ENCODE measurements around the gene MACF1. TPM values are rescaled to one million over a fixed set of nuclear protein-coding genes. Genes with fewer than 3 reads are reported as not detected.

MACF1 gene
- total RNA-seq, 1 donor from 2014 or later, result 316 TPM

DNA sequence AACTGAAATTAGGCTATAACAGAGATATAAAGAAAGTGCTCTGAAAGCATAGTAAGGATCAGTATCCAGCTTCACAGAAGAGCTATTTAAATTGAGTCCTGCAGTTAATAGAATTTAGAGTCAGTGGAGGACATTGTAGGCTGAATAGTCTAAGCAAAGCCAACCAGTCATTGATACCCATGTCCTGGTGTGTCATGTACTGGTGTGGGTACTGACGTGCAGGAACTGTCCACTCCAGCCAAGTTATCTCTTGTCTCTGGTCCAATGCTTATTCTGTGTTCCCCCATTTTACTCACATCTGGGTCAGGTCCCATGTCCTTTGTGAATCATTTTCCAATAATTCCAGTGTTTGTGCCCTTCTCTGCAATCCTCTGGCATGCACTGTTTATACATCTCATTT, 90.0 kb downstream of the MACF1 start:
- DNase-seq (ENCODE audit: low read depth in 2 of 2), result peak in 1 of 2 donors; percentile 21

DNA sequence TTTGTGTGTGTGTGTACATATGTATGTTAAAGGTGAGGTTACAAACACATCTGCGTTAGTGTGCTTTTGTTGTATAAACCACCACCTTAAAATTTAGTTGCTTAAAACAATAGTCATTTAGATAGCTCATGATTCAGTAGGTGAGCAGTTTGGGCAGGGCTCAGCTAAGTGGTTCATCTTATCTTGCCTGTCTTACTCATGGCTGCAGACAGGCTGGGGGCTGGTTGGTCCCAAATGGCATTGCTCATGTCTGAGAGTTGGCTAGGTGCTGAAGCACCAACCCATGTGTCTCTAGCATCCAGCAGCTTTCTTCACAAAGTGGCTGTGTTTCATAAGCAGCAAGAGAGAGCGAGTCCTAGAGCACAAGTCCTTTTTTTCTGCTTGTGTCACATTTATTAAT, 91.4 kb downstream of the MACF1 start:
- no peak for DNase-seq (ENCODE audit: low read depth in 2 of 2)

DNA sequence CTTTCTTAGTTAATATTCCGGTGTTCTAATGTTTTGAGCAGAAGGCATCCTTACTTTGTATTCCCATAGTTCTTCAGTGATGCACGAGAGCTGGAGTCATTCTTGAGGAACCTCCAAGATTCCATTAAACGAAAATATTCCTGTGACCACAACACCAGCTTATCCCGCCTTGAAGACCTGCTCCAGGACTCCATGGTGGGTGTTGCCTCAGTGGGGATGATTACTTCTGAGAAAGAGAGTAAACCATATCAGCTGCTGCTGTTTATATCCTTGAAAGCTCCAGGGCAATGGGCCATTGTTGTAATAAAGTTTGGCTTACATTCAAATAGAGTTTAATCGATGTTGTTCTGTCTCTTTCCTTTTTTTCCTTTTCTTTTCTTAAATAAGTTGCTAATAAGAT, 93.1 kb downstream of the MACF1 start:
- no peak for DNase-seq (ENCODE audit: low read depth in 2 of 2)

- no peak for DNase-seq (ENCODE audit: low read depth in 2 of 2)
These were observed 97.1 kb downstream of the MACF1 start for GRCh38 chr1:39301606-39302005.

GRCh38 chr1:39305555-39305954, 101.1 kb downstream of the MACF1 start:
- DNase-seq (ENCODE audit: low read depth in 2 of 2), result no peak

DNA sequence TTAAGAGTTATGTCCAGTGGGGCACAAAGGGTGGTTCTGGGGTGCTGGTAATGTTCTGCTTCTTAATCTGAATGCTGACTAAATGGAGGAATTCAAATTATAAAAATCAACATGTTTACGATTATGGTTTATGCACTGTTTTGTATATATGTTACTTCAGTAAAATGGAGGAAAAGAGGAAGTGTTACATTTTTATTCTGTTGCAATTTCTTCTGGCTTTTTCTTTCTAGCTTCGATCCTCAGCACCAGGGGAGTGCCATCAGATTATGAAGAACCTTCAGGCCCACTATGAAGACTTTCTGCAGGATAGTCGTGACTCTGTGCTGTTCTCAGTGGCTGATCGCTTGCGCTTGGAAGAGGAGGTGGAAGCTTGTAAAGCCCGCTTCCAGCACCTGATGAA, 105.5 kb downstream of the MACF1 start:
- no peak for DNase-seq (ENCODE audit: low read depth in 2 of 2)

GRCh38 chr1:39310691-39311090, 106.2 kb downstream of the MACF1 start:
- no peak for DNase-seq (ENCODE audit: low read depth in 2 of 2)

- peak in 1 of 2 donors; percentile 13 for DNase-seq (ENCODE audit: low read depth in 2 of 2)
These were observed 112.6 kb downstream of the MACF1 start for GRCh38 chr1:39317111-39317510.

GRCh38 chr1:39317910-39318633, 113.6 kb downstream of the MACF1 start:
- DNase-seq (ENCODE audit: low read depth in 2 of 2), result peak; percentile 84 to 95

DNA sequence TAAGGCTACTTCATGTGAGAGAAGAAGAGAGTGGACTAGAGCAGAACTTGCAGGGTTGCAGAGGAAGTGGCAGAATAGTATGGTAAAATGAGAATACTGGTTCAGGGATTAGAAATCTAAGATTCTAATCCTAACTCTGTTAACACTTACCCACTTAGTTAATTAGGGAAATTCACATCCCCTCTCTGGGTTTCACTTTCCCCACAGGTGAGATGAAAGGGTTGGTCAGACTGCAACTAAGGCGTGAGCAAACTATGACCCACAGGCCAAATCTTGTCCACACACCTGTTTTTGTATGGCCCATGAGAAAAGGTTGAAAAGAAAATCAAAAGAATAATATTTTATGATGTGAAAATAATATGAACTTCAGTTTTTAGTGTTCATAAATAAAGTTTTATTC, 117.5 kb downstream of the MACF1 start:
- DNase-seq (ENCODE audit: low read depth in 2 of 2), result no peak

DNA sequence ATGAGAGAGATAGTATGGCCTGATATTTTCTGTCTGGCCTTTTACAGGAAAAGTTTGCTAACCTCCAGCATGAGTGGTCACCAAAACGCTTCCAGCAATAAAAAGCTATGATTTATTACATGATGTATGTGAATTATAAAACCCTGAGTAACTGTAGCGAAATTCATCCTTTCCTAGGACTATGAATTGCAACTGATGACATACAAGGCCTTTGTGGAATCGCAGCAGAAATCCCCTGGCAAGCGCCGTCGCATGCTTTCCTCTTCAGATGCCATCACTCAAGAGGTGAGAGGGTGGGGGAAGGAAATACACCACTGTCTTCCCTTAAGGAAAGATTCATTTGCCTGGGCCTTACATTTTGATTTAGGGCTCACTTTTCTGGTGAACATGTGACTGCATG, 117.9 kb downstream of the MACF1 start:
- DNase-seq (ENCODE audit: low read depth in 2 of 2), result no peak

- no peak for DNase-seq (ENCODE audit: low read depth in 2 of 2)
These were observed 120.4 kb downstream of the MACF1 start for GRCh38 chr1:39324888-39325287.

DNA sequence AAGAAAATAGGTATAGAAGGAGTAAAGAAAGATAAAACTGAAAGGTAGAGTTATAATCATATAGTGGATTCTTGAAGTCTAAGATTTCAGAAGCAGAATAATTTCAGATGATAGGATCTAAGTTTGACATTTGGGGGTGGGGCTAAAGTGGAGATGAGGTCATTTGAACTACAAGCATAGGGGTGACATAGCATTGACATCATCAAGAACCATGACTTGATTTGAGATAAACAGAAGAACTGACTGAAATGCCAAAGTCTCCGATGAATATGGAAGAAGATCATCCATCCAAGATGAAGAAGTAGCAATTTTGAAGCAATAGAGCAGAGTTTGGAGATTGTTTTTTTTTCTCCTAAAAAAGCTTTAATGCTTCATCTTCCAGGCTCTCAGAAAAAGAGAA, 122.3 kb downstream of the MACF1 start:
- DNase-seq (ENCODE audit: low read depth in 2 of 2), result peak in 1 of 2 donors; percentile 12

DNA sequence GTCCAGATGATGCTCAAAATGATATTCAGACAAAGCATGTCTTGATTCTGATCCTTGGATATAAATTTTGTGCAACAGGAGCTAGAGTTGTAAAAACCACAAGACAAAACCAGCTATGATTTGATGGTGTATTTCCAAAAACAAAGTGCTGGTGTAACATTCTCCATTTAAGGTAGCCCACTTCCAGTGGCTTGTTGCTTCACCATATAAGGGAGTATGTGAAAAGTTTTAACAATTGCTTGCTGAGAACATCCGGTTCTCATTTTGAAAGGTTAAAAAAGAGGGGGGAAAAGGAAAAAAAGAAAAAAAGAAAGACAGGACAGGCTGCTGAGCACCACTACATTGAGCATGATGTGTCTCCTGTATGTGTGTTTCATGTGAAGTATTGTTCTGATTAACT, 123.6 kb downstream of the MACF1 start:
- DNase-seq (ENCODE audit: low read depth in 2 of 2), result no peak

- DNase-seq (ENCODE audit: low read depth in 2 of 2), result no peak
These were observed 124.2 kb downstream of the MACF1 start for GRCh38 chr1:39328586-39329121.

DNA sequence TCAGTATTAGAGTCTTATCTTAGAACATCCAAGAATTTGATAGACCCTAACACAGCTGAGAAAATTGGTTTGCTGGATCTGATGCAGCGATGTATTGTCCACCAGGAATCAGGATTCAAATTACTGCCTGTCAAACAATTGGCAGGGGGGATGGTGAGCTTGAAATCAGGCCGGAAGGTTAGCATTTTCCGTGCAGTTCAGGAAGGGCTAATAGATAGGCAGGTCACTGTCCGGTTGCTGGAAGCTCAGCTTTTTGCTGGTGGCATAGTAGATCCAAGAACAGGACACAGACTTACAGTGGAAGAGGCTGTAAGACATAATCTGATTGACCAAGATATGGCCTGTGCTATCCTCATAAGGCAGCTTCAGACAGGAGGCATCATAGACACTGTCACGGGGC, 127.2 kb downstream of the MACF1 start:
- peak; percentile 25 to 68 for DNase-seq (ENCODE audit: low read depth in 2 of 2)

DNA sequence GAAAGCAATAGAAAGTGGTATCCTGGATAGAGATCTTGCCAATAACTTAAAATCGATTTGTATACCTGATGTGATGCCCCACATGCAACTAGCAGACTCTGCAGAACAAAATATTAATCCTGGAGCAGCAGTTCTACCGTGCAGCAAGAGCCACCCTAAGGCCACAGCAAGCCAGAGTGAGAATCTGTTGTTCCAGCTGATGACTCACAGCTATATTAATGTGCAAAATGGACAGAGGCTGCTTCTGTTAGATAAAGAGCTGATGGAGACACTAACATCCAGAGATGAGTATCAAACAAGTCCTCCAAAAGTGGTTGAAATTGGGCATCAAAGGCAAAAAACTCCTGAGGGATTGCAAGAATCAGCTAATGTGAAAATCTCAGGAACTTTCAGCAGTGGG, 127.8 kb downstream of the MACF1 start:
- peak in 1 of 2 donors; percentile 21 for DNase-seq (ENCODE audit: low read depth in 2 of 2)

GRCh38 chr1:39332828-39333227, 128.3 kb downstream of the MACF1 start:
- no peak for DNase-seq (ENCODE audit: low read depth in 2 of 2)

DNA sequence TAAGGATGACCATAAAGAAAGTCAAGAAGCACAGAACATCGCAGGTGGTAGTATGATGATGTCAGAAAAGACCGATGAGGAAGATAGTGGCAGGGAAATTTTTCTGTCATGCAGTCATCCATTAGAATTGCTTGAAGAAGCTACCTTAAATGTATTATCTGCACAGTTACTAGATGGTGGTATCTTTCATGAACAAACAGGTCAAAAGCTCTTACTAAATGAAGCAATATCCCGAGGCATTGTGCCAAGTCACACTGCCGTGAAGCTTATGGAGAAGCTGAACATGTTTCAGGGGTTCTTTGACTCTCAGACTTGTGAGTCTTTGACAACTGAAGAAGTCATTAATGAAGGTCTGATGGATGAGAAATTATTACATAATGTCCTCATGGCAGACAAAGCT, 128.8 kb downstream of the MACF1 start:
- no peak for DNase-seq (ENCODE audit: low read depth in 2 of 2)

DNA sequence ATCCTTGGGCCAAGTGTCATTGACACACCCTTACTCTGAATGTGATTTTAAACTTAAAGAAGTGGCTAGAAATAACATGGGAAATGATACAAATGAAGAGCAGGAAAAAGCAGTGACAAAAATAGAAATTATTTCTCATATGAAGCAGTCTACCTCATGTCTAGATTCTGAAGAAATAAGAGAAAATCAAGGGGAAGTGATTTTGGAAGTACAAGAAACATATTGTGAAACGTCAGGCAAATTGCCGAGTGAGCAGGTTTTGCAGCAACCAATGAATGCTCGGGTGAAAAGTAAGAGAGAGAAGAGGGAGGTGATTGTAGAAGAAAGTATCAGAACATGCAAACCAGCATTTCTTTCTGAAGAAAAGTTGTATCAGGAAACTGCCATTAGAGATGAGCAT, 130.7 kb downstream of the MACF1 start:
- no peak for DNase-seq (ENCODE audit: low read depth in 2 of 2)

GRCh38 chr1:39337067-39337466, 132.6 kb downstream of the MACF1 start:
- no peak for DNase-seq (ENCODE audit: low read depth in 2 of 2)

DNA sequence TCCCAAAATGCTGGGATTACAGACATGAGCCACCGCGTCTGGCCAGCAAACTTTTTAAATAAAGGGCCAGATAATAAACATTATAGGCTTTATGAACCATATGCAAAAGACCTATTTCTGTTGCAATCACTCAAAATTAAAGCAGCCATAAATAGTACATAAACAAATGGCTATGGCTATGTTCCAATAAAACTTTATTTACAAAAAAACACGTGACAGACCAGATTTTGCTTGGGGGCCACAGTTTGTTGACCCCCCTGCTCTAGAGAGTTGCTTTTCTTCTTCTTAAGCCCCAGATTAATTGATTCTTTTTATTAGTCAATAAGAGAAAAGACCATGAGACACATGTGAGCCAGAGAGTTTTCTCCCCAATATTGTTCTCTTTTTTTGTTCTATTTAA, 138.3 kb downstream of the MACF1 start:
- no peak for DNase-seq (ENCODE audit: low read depth in 2 of 2)

DNA sequence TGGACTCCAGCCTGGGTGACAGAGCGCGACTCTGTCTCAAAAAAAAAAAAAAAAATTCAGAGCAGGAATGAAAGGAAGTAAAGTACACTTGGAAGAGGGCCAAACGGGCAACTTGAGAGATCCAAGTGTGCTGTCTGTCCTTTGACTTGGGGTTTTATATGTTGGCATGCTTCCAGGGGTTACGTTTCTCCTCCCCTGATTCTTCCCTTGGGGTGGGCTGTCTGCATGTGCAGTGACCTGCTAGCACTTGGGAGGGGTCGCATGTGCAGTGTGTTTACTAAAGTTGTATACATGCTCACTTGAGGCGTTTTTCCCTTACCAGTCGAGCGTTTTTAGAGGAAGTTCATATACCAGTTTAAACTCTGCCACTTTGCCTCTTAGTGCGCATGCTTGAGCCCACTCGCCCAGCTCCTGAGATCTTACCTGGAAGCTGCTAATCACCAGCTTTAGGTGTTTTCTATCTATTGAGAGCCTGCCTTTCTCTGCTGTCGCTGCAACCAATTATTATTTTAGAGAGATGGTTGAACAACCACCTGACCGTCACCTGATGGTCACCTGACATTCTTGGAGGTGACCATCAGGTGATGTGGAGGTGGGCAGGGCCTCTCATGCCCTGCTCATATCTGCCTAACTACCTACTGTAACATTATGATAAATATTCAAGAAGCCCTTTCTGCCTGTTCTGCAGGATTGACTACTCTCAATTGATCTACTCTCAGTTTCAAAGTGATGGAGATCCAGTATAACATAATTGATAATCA, 140.1 kb downstream of the MACF1 start:
- DNase-seq (ENCODE audit: low read depth in 2 of 2), result peak in 1 of 2 donors; percentile 12
